HepG2 (cell line): ENCODE measurements around the gene MYH16.

Source experiments
- SP1 ChIP-seq, 2 experiments: fragments of 450-650 bp in 1 of 2; sonication (generic) in 1 of 2; formaldehyde crosslinking in 1 of 2; IDR thresholded peaks; 2 replicates each; pipeline versions ENCODE4 v1.4.0 to v1.6.1; 2016 to 2020; ENCODE audit warnings: missing genetic modification reagents in 1 of 2
- ZNF274 ChIP-seq: sonication (generic); formaldehyde crosslinking; IDR thresholded peaks from 2 replicates; pipeline ENCODE4 v1.5.1; 2020; ENCODE audit warnings: mild to moderate bottlenecking, missing genetic modification reagents

- TF ChIP-seq ZNF274 (CRISPR knock-in tag) = no peak
- TF ChIP-seq SP1 (IDR thresholded peaks at IDR 0.05) = no peak
- no peak for TF ChIP-seq SP1 (CRISPR knock-in tag; IDR thresholded peaks at IDR 0.05)
Observed at GRCh38 chr7:99292127-99292526, 19.5 kb downstream of the MYH16 start.
